ENCODE measurements around the gene GPS1. TPM values are rescaled to one million over a fixed set of nuclear protein-coding genes. Genes with fewer than 3 reads are reported as not detected.

GPS1 gene
- total and polyA plus RNA-seq, 9 of the 15 experiments (the other 6 are each of a cell fraction or from before 2014, with no cell fraction given) = 3.1 to 167 (median 69.9) TPM

DNA sequence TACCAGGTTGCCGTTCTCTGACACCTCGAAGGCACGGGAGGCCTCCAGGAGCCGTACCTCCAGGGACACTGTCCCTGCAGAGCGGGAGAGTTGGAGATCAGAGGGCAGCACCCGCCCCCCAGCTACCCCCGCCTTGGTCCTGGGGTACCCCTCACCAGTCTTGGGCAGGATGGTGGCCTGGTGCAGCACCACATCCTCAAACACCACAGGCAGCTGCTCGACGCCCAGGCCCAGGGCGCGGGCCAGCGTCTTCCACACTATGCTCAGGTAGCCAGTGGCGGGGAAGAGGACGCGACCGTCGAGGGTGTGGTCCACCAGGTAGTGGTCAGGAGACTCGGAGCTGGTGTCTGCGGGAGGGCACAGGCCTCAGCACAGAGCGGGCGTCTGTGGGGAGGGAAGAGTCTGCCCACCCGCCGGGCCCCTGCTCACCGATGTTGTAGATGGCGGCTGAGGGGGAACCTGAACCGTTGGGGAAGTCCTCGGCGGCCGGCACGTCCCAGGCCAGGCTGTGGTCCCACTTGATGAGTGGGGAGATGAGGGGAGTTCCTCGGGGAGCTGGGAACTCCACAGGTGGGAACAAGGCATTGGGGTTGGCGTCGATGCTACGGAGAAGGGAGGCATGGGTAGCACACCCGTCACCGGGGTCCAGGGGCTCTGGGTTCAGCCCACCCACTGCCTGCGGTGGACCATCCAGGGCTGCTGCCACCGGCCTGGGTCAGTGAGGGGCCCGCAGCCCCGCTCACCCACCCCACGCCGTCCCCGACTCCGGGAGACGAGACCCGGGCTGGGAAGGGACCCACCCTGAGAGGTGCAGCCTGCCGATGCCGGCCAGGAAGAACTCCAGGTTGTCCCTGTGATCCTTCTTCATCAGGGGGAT lies 36.5 kb downstream of the GPS1 start:
- TSS peak; percentile 17 for BruUV-seq (replicated peaks)
- DNase-seq (ENCODE audit: extremely low read depth in 1 of 4, low spot score in 3 of 4) (no peak), ATAC-seq (no peak), FAIRE-seq (no peak)
- H3K9ac ChIP-seq (ENCODE audit: insufficient read depth in 1 of 2, low read depth in 2 of 2, low read length in 2 of 2) = peak overlapping the region in 1 of 2 experiments; percentile 23; a peak in 1 of 4 replicates
- no peak overlapping the region for H3K27ac ChIP-seq (ENCODE audit: extremely low read depth, low read depth, low read length)
- peaks cover 23% of the 10 kb centered on the region for H4K20me1 ChIP-seq (replicated peaks; ENCODE audit: control insufficient read depth, insufficient read depth, low read length)
- intact Hi-C loops (cut with micrococcal nuclease) (no loop called here), in situ Hi-C loops (cut with MboI) (no loop called here)
- ChIA-PET POLR2A (interaction anchor here (0.8 to 5.9 kb wide), 4 partner anchors 10 to 25 kb away, joined by 3 to 52 read pairs (median 10); partner anchors contain the start of gene FASN), CTCF (ENCODE audit: low intra/inter-chr PET ratio) (no interaction called here)
- H3K27me3 ChIP-seq (ENCODE audit: control insufficient read depth in 2 of 2, insufficient read depth in 2 of 2, low read length in 2 of 2) = no peaks in the 10 kb centered on the region
- no peak overlapping the region for H2AFZ ChIP-seq (ENCODE audit: low read depth, low read length)
- H3K9me1 ChIP-seq (ENCODE audit: control insufficient read depth, insufficient read depth, low read length) = no peaks in the 10 kb centered on the region
- no peaks in the 10 kb centered on the region for H3K9me3 ChIP-seq (replicated peaks; ENCODE audit: control insufficient read depth, insufficient read depth, low read depth, low read length)
- WGBS (ENCODE audit: insufficient coverage, low coverage, missing lambda C conversion rate) = 96% methylated on average over 34 of the region's 48 CpGs
- no peak overlapping the region for H3K4me2 ChIP-seq (ENCODE audit: insufficient read depth, low read length)
- peaks cover 29% of the 10 kb centered on the region for H3K79me2 ChIP-seq (ENCODE audit: control insufficient read depth, insufficient read depth, low read length)
- H3K36me3 ChIP-seq (ENCODE audit: control insufficient read depth, insufficient read depth, low read length) = peaks cover 100% of the 10 kb centered on the region; the same call in 2 of the 3 replicates
- peaks cover 0 to 63% of the 10 kb centered on the region in 2 experiments; a peak in 1 of 5 replicates for H3K4me1 ChIP-seq (replicated peaks in 1 of 2; ENCODE audit: control insufficient read depth in 2 of 2, insufficient read depth in 2 of 2, low read length in 2 of 2)
- no peak overlapping the region for H3K4me3 ChIP-seq
- no peak for TF ChIP-seq L3MBTL2 (IDR thresholded peaks at IDR 0.05)
- TF ChIP-seq, protein P1, sequence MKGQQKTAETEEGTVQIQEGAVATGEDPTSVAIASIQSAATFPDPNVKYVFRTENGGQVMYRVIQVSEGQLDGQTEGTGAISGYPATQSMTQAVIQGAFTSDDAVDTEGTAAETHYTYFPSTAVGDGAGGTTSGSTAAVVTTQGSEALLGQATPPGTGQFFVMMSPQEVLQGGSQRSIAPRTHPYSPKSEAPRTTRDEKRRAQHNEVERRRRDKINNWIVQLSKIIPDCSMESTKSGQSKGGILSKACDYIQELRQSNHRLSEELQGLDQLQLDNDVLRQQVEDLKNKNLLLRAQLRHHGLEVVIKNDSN (CRISPR knock-in tag; IDR thresholded peaks at IDR 0.05) = no peak
- peak; percentile 21; the same call in 1 of the 2 replicates for TF ChIP-seq POLR2G (IDR thresholded peaks at IDR 0.05; ENCODE audit: low read depth, low read length)
- no peak for TF ChIP-seq KAT2B (IDR thresholded peaks at IDR 0.05; ENCODE audit: low read depth, low read length)
- TF ChIP-seq MCM2 (IDR thresholded peaks at IDR 0.05; ENCODE audit: low read depth) = no peak
- TF ChIP-seq BRCA1 (IDR thresholded peaks at IDR 0.05) = no peak
- TF ChIP-seq BRCA1 (CRISPR knock-in tag; IDR thresholded peaks at IDR 0.05) = no peak
- no peak for TF ChIP-seq NRF1 (conservative IDR thresholded peaks at IDR 0.05 in 1 of 2, IDR thresholded peaks at IDR 0.05 in 1 of 2)
- TF ChIP-seq RAD51 (IDR thresholded peaks at IDR 0.05; ENCODE audit: borderline replicate concordance, low read depth) = no peak
- TF ChIP-seq ZNF551 (CRISPR knock-in tag; IDR thresholded peaks at IDR 0.05) = no peak
- TF ChIP-seq KAT8 (IDR thresholded peaks at IDR 0.05; ENCODE audit: low read depth) = no peak
- no peak for TF ChIP-seq FOXK1 (CRISPR knock-in tag; IDR thresholded peaks at IDR 0.05; ENCODE audit: borderline replicate concordance)
- TF ChIP-seq SRSF3 (IDR thresholded peaks at IDR 0.05; ENCODE audit: insufficient read depth, low read length) = no peak
- TF ChIP-seq, protein P2, sequence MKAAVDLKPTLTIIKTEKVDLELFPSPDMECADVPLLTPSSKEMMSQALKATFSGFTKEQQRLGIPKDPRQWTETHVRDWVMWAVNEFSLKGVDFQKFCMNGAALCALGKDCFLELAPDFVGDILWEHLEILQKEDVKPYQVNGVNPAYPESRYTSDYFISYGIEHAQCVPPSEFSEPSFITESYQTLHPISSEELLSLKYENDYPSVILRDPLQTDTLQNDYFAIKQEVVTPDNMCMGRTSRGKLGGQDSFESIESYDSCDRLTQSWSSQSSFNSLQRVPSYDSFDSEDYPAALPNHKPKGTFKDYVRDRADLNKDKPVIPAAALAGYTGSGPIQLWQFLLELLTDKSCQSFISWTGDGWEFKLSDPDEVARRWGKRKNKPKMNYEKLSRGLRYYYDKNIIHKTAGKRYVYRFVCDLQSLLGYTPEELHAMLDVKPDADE (conservative IDR thresholded peaks at IDR 0.05; ENCODE audit: control insufficient read depth, low read depth, low read length) = no peak
- TF ChIP-seq PRPF4 (IDR thresholded peaks at IDR 0.05; ENCODE audit: insufficient read depth, low read depth, low read length, poor library complexity, severe bottlenecking) = peak; percentile 18
- no peak for TF ChIP-seq COPS2 (conservative IDR thresholded peaks at IDR 0.05)
- no peak for TF ChIP-seq HDAC6 (IDR thresholded peaks at IDR 0.05; ENCODE audit: low read depth, low read length)
- no peak for TF ChIP-seq ZNF3 (CRISPR knock-in tag; IDR thresholded peaks at IDR 0.05)

Data from K562 (cell line).